K562 (cell line): ENCODE data around the gene CYP2D6. TPM values are rescaled to one million over a fixed set of nuclear protein-coding genes. Genes with fewer than 3 reads are reported as not detected.

Source experiments
- ATAC-seq: fragments of 200-7000 bp; cut with Tn5 transposase; 3 replicates; pipeline ENCODE4 v1.9.1; 2020; ENCODE audit warnings: moderate library complexity
- BruUV-seq: library from RNA; stranded (reverse); fragments of 400-500 nt; replicated peaks from 2 replicates; lab custom pipeline; 2021; lab: Mats Ljungman, UMichigan
- CTCF ChIA-PET: fragments of 300-600 bp; formaldehyde crosslinking; extraction: SDS; loops from one replicate; lab custom pipeline; 2021; ENCODE audit warnings: low intra/inter-chr PET ratio; lab: Yijun Ruan, JAX
- POLR2A ChIA-PET: fragments of 300-600, 350-650 bp; sonication (Branson Sonifier 250); formaldehyde crosslinking; extraction: SDS; loops from one replicate; lab custom pipeline; 2021; ENCODE audit warnings: antibody characterized with exemption, inconsistent platforms; lab: Yijun Ruan, JAX
- DNase-seq, 4 experiments: peaks; one replicate each; pipeline versions ENCODE4 v3.0.0 to v3.0.0-alpha.2; 2011 to 2018; ENCODE audit warnings: low spot score in 3 of 4, mixed read lengths in 3 of 4; ENCODE audit errors: extremely low read depth in 1 of 4
- FAIRE-seq: peaks from 2 replicates; lab custom pipeline; 2011; peaks lifted over from hg19 to GRCh38; lab: Jason Lieb, UNC
- H2AFZ ChIP-seq: 2 replicates; pipeline ENCODE4 v1.6.0; 2011; ENCODE audit warnings: low read depth, low read length, control low read depth, inconsistent platforms
- H3K27ac ChIP-seq: fragments of 200-600 bp; 3 replicates; pipeline ENCODE4 v1.8.0; 2011; ENCODE audit warnings: low read depth, mild to moderate bottlenecking, control low read depth, inconsistent platforms, low read length, moderate library complexity, mixed read lengths; ENCODE audit errors: extremely low read depth
- H3K27me3 ChIP-seq, 2 experiments: fragments of 300-600 bp in 1 of 2; 2 replicates in 1 of 2; 3 replicates in 1 of 2; pipeline versions ENCODE4 v1.6.0 to v1.8.0; 2011; ENCODE audit warnings: inconsistent platforms in 2 of 2, low read length in 2 of 2, mild to moderate bottlenecking in 1 of 2, mixed read lengths in 1 of 2, moderate library complexity in 1 of 2; ENCODE audit not compliant: control insufficient read depth in 2 of 2, insufficient read depth in 2 of 2
- H3K36me3 ChIP-seq: fragments of 300-600 bp; 3 replicates; pipeline ENCODE4 v1.8.0; 2011; ENCODE audit warnings: mild to moderate bottlenecking, low read length, inconsistent platforms; ENCODE audit not compliant: control insufficient read depth, insufficient read depth
- H3K4me1 ChIP-seq, 2 experiments: fragments of 200-600 bp in 1 of 2; replicated peaks in 1 of 2; 2 replicates in 1 of 2; 3 replicates in 1 of 2; pipeline versions ENCODE4 v1.5.1 to v1.8.0; 2011; ENCODE audit warnings: inconsistent platforms in 2 of 2, low read length in 2 of 2, mild to moderate bottlenecking in 1 of 2, mixed read lengths in 1 of 2, moderate library complexity in 1 of 2; ENCODE audit not compliant: control insufficient read depth in 2 of 2, insufficient read depth in 2 of 2
- H3K4me2 ChIP-seq: 2 replicates; pipeline ENCODE4 v1.6.1; 2011; ENCODE audit warnings: low read length, control low read depth, inconsistent platforms, mixed read lengths; ENCODE audit not compliant: insufficient read depth
- H3K4me3 ChIP-seq: fragments of 200-600 bp; sonication (generic), shearing (Covaris generic); 2 replicates; pipeline ENCODE4 v1.5.1; 2016; ENCODE audit warnings: control low read depth, inconsistent platforms
- H3K79me2 ChIP-seq: fragments of 200-600 bp; 3 replicates; pipeline ENCODE4 v1.8.0; 2011; ENCODE audit warnings: low read length, inconsistent platforms; ENCODE audit not compliant: control insufficient read depth, insufficient read depth
- H3K9ac ChIP-seq, 2 experiments: 2 replicates each; pipeline versions ENCODE4 v1.6.0 to v1.6.1; 2011; ENCODE audit warnings: low read depth in 2 of 2, low read length in 2 of 2, control low read depth in 1 of 2, inconsistent platforms in 1 of 2, mild to moderate bottlenecking in 1 of 2, mixed read lengths in 1 of 2; ENCODE audit not compliant: insufficient read depth in 1 of 2
- H3K9me1 ChIP-seq: one replicate; pipeline ENCODE4 v1.6.0; 2011; ENCODE audit warnings: inconsistent platforms, mild to moderate bottlenecking, low read length, moderate library complexity; ENCODE audit not compliant: control insufficient read depth, insufficient read depth
- H3K9me3 ChIP-seq: replicated peaks from 2 replicates; pipeline ENCODE4 v1.5.1; 2011; ENCODE audit warnings: low read depth, low read length, inconsistent platforms; ENCODE audit not compliant: control insufficient read depth, insufficient read depth
- H4K20me1 ChIP-seq: replicated peaks from 2 replicates; pipeline ENCODE4 v1.6.1; 2011; ENCODE audit warnings: low read length, inconsistent platforms, mixed read lengths; ENCODE audit not compliant: control insufficient read depth, insufficient read depth
- L3MBTL2 ChIP-seq: fragments of 450-650 bp; IDR thresholded peaks from 2 replicates; pipeline ENCODE4 v1.6.1; 2016; ENCODE audit warnings: mild to moderate bottlenecking, moderate library complexity
- POLR2G ChIP-seq: fragments of 200-400 bp; formaldehyde crosslinking; IDR thresholded peaks from 2 replicates; pipeline ENCODE4 v1.6.1; 2017; ENCODE audit warnings: low read depth, mild to moderate bottlenecking, antibody characterized with exemption, low read length, moderate library complexity
- SRF ChIP-seq, 2 experiments: fragments of 250-450, 450-650 bp in 1 of 2; sonication (Bioruptor Pico) in 1 of 2; sonication (generic) in 1 of 2; formaldehyde crosslinking; IDR thresholded peaks; 2 replicates each; pipeline versions ENCODE4 v1.5.0 to v1.5.1; 2020 to 2022; ENCODE audit warnings: mild to moderate bottlenecking in 1 of 2, missing genetic modification reagents in 1 of 2
- WGBS: fragments of 100-300 bp; shearing (Covaris generic); methylation state at CpG from one replicate; pipeline ENCODE4 v1.1.6; 2016; ENCODE audit warnings: low coverage, mixed read lengths; ENCODE audit not compliant: insufficient coverage; ENCODE audit errors: missing lambda C conversion rate; 5-methylcytosine and 5-hydroxymethylcytosine counted together
- in situ Hi-C: fragments of 300-500 bp; cut with MboI; formaldehyde crosslinking; loops from 4 replicates; pipeline ENCODE4 v1.15.0; 2018; ENCODE audit warnings: inconsistent platforms, mixed read lengths
- intact Hi-C: fragments of 100-400 bp; cut with micrococcal nuclease; formaldehyde crosslinking; loops from 2 replicates; pipeline ENCODE4 v1.14.2; 2022
- polyA plus RNA-seq, 8 experiments: library from polyadenylated mRNA; depleted of rRNA in 4 of 8; stranded (reverse) in 5 of 8; unstranded in 3 of 8; fragments of >200 nt; fragmentation: Nextera tagmentation in 2 of 8; fragmentation: Illumina TruSeq in 1 of 8; extraction: Ambion mirVana in 2 of 8; extraction: Trizol in 1 of 8; gene quantifications; 2 replicates each; pipeline versions ENCODE4 v1.2.1 to v1.2.3, GENCODE V29; 2011 to 2014; ENCODE audit warnings: inconsistent platforms in 1 of 8, missing spikeins in 1 of 8
- total RNA-seq, 7 experiments: library from RNA; depleted of rRNA in 6 of 7; stranded (reverse); fragments of >200 nt in 6 of 7; fragmentation: Illumina TruSeq in 2 of 7; extraction: Trizol in 2 of 7; gene quantifications; 2 replicates each; pipeline versions ENCODE4 v1.2.1 to v1.2.3, GENCODE V29; 2011 to 2021; ENCODE audit warnings: low replicate concordance in 1 of 7
- TF ChIP-seq, protein P1 (sequence below): fragments of 450-650 bp; IDR thresholded peaks from 2 replicates; pipeline ENCODE4 v1.6.1; 2016; ENCODE audit warnings: mild to moderate bottlenecking, moderate library complexity
- TF ChIP-seq, protein P2 (sequence below), 2 experiments: IDR thresholded peaks; 2 replicates each; pipeline ENCODE4 v1.6.1; 2011; ENCODE audit warnings: borderline replicate concordance in 1 of 2, control low read depth in 1 of 2, low read depth in 1 of 2, low read length in 1 of 2, mild to moderate bottlenecking in 1 of 2, mixed read lengths in 1 of 2, moderate library complexity in 1 of 2; ENCODE audit not compliant: insufficient read depth in 1 of 2, insufficient read length in 1 of 2, poor library complexity in 1 of 2, severe bottlenecking in 1 of 2; ENCODE audit errors: extremely low read depth in 1 of 2

CYP2D6 gene
- total and polyA plus RNA-seq, 9 of the 15 experiments (the other 6 are each of a cell fraction or from before 2014, with no cell fraction given): 0.04 to 0.20 (median 0.09) TPM; not detected in 5

DNA sequence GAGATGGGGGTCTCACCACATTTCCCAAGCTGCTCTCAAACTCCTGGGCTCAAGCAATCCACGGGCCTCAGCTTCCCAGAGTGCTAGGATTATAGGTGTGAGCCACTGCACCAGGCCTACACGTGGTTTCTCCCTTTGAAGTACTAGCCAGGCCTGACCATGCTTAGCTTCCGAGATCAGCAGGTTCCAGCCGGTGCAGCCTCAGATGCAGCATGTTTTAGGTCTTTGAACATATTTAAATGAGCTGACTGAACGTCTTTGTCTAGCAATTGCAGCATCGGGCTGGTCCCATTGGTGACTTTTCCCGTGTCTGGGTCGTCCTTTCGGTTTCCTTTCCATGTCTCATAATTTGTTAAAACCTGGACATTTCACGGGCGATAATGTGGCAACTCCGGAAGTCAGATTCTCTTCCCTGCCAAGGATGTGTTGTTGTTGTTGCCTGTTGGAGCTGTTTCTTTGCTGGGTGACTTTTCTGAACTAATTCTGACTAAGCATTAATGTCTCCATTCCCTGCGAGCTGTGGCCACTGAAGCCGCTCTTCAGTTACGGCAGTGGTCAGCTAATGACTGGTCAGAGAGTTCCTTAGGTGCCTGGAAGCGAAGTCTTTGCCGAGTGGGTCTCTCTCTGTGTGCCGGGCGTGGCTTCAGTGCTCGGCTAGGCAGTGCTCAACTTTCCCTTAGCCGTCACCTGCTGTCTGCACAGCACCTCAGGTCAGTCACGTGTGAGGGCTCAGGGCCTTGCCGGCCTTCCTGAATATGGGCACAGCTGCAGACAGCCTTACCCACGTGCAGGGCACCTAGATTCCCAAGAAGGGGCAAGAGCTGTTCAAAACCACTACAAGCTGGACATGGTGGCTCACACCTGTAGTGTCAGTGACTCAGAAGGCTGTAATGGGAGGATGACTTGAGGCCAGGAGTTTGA, 3.8 kb upstream of the CYP2D6 start:
- Histone ChIP-seq H3K9ac (peak overlapping the region in 1 of 2 experiments; percentile 45; a peak in 1 of 4 replicates), H3K4me1 (peaks cover 0 to 12% of the 10 kb centered on the region in 2 experiments; a peak in 2 of 5 replicates), H3K27me3 (no peaks in the 10 kb centered on the region), H3K4me3 (no peak overlapping the region), H3K27ac (no peak overlapping the region), H3K9me3 (no peaks in the 10 kb centered on the region), H3K79me2 (no peaks in the 10 kb centered on the region), H3K9me1 (no peaks in the 10 kb centered on the region), H4K20me1 (no peaks in the 10 kb centered on the region), H2AFZ (no peak overlapping the region), H3K4me2 (no peak overlapping the region), H3K36me3 (no peaks in the 10 kb centered on the region)
- CTCF ChIA-PET: no interaction called here
- ATAC-seq (no peak), FAIRE-seq (no peak), DNase-seq (no peak)
- intact Hi-C loops (no loop called here), in situ Hi-C loops (no loop called here)
- no TSS peak for BruUV-seq
- 34% methylated on average over 24 of the region's 24 CpGs for WGBS
- POLR2A ChIA-PET: interaction anchor here (0.7 to 1.1 kb wide), 4 partner anchors 11 to 481 kb away, joined by 3 read pairs; partner anchors contain the start of gene NDUFA6
- TF ChIP-seq POLR2G (0 out of 2 replicates have a peak, but pooled peaks have one; percentile 14), L3MBTL2 (peak; percentile 41; the same call in 1 of the 2 replicates), SRF (CRISPR knock-in tag; IDR thresholded peaks at IDR 0.05) (no peak)
- TF ChIP-seq, protein P1, sequence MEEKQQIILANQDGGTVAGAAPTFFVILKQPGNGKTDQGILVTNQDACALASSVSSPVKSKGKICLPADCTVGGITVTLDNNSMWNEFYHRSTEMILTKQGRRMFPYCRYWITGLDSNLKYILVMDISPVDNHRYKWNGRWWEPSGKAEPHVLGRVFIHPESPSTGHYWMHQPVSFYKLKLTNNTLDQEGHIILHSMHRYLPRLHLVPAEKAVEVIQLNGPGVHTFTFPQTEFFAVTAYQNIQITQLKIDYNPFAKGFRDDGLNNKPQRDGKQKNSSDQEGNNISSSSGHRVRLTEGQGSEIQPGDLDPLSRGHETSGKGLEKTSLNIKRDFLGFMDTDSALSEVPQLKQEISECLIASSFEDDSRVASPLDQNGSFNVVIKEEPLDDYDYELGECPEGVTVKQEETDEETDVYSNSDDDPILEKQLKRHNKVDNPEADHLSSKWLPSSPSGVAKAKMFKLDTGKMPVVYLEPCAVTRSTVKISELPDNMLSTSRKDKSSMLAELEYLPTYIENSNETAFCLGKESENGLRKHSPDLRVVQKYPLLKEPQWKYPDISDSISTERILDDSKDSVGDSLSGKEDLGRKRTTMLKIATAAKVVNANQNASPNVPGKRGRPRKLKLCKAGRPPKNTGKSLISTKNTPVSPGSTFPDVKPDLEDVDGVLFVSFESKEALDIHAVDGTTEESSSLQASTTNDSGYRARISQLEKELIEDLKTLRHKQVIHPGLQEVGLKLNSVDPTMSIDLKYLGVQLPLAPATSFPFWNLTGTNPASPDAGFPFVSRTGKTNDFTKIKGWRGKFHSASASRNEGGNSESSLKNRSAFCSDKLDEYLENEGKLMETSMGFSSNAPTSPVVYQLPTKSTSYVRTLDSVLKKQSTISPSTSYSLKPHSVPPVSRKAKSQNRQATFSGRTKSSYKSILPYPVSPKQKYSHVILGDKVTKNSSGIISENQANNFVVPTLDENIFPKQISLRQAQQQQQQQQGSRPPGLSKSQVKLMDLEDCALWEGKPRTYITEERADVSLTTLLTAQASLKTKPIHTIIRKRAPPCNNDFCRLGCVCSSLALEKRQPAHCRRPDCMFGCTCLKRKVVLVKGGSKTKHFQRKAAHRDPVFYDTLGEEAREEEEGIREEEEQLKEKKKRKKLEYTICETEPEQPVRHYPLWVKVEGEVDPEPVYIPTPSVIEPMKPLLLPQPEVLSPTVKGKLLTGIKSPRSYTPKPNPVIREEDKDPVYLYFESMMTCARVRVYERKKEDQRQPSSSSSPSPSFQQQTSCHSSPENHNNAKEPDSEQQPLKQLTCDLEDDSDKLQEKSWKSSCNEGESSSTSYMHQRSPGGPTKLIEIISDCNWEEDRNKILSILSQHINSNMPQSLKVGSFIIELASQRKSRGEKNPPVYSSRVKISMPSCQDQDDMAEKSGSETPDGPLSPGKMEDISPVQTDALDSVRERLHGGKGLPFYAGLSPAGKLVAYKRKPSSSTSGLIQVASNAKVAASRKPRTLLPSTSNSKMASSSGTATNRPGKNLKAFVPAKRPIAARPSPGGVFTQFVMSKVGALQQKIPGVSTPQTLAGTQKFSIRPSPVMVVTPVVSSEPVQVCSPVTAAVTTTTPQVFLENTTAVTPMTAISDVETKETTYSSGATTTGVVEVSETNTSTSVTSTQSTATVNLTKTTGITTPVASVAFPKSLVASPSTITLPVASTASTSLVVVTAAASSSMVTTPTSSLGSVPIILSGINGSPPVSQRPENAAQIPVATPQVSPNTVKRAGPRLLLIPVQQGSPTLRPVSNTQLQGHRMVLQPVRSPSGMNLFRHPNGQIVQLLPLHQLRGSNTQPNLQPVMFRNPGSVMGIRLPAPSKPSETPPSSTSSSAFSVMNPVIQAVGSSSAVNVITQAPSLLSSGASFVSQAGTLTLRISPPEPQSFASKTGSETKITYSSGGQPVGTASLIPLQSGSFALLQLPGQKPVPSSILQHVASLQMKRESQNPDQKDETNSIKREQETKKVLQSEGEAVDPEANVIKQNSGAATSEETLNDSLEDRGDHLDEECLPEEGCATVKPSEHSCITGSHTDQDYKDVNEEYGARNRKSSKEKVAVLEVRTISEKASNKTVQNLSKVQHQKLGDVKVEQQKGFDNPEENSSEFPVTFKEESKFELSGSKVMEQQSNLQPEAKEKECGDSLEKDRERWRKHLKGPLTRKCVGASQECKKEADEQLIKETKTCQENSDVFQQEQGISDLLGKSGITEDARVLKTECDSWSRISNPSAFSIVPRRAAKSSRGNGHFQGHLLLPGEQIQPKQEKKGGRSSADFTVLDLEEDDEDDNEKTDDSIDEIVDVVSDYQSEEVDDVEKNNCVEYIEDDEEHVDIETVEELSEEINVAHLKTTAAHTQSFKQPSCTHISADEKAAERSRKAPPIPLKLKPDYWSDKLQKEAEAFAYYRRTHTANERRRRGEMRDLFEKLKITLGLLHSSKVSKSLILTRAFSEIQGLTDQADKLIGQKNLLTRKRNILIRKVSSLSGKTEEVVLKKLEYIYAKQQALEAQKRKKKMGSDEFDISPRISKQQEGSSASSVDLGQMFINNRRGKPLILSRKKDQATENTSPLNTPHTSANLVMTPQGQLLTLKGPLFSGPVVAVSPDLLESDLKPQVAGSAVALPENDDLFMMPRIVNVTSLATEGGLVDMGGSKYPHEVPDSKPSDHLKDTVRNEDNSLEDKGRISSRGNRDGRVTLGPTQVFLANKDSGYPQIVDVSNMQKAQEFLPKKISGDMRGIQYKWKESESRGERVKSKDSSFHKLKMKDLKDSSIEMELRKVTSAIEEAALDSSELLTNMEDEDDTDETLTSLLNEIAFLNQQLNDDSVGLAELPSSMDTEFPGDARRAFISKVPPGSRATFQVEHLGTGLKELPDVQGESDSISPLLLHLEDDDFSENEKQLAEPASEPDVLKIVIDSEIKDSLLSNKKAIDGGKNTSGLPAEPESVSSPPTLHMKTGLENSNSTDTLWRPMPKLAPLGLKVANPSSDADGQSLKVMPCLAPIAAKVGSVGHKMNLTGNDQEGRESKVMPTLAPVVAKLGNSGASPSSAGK: peak; percentile 13; the same call in 1 of the 2 replicates
- TF ChIP-seq, protein P2, sequence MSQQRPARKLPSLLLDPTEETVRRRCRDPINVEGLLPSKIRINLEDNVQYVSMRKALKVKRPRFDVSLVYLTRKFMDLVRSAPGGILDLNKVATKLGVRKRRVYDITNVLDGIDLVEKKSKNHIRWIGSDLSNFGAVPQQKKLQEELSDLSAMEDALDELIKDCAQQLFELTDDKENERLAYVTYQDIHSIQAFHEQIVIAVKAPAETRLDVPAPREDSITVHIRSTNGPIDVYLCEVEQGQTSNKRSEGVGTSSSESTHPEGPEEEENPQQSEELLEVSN (IDR thresholded peaks at IDR 0.05; ENCODE audit: borderline replicate concordance in 1 of 2, extremely low read depth in 1 of 2, insufficient read depth in 1 of 2, insufficient read length in 1 of 2, low read depth in 1 of 2, low read length in 1 of 2, poor library complexity in 1 of 2, severe bottlenecking in 1 of 2): peak in 1 of 2 experiments; percentile 14
- TF ChIP-seq, all 486 proteins: peak for 4
